IMR-90 (cell line): ENCODE results near the gene BLVRA.

Experiments used
- POLR2A ChIP-seq: IDR thresholded peaks from 2 replicates; pipeline ENCODE4 v1.6.1; 2012; ENCODE audit warnings: mild to moderate bottlenecking, low read depth, low read length
- RAD21 ChIP-seq: IDR thresholded peaks from 2 replicates; pipeline ENCODE4 v1.6.1; 2012; ENCODE audit warnings: low read length, improper control_type of control experiment
- RCOR1 ChIP-seq: IDR thresholded peaks from 2 replicates; pipeline ENCODE4 v1.6.1; 2012; ENCODE audit warnings: mild to moderate bottlenecking, low read length, improper control_type of control experiment; ENCODE audit not compliant: insufficient replicate concordance
- TF ChIP-seq, protein P1 (sequence below): conservative IDR thresholded peaks from 2 replicates; pipeline ENCODE4 v1.5.1; 2012; ENCODE audit warnings: mild to moderate bottlenecking, low read depth, low read length, improper control_type of control experiment

DNA sequence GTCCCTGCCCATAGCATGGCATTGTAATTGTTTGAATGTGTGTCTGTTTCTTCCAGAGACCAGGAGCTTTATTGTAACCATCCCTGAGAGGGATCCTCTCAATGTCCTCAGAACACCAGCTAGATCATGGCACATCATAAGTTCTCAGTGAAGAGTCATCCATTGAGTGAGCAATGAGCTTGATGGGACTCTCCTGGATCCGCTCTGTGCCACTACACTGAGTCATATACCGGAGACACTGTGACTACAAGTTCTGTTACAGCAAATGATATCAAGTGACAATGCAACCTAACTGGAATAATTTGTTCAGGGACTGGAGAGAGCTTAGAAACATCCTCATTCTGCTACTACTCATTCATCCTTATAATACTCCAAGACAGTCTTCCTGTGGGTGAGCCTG lies 85.8 kb downstream of the BLVRA start:
- TF ChIP-seq, protein P1, sequence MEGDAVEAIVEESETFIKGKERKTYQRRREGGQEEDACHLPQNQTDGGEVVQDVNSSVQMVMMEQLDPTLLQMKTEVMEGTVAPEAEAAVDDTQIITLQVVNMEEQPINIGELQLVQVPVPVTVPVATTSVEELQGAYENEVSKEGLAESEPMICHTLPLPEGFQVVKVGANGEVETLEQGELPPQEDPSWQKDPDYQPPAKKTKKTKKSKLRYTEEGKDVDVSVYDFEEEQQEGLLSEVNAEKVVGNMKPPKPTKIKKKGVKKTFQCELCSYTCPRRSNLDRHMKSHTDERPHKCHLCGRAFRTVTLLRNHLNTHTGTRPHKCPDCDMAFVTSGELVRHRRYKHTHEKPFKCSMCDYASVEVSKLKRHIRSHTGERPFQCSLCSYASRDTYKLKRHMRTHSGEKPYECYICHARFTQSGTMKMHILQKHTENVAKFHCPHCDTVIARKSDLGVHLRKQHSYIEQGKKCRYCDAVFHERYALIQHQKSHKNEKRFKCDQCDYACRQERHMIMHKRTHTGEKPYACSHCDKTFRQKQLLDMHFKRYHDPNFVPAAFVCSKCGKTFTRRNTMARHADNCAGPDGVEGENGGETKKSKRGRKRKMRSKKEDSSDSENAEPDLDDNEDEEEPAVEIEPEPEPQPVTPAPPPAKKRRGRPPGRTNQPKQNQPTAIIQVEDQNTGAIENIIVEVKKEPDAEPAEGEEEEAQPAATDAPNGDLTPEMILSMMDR: no peak
- TF ChIP-seq POLR2A (no peak), RCOR1 (no peak), RAD21 (no peak)
